Stimulated activated CD4-positive, alpha-beta T cell treated with anti-CD3 and anti-CD28 coated beads, TNF-alpha, amount 100 ng/mL, for 4 hours (primary cell): ENCODE results near the gene NTM.

ENCODE experiments used
- DNase-seq, 3 experiments: peaks; one replicate each; pipeline ENCODE4 v3.0.0-alpha.2; 2020; ENCODE audit warnings: low read depth in 3 of 3

Gene NTM

DNA sequence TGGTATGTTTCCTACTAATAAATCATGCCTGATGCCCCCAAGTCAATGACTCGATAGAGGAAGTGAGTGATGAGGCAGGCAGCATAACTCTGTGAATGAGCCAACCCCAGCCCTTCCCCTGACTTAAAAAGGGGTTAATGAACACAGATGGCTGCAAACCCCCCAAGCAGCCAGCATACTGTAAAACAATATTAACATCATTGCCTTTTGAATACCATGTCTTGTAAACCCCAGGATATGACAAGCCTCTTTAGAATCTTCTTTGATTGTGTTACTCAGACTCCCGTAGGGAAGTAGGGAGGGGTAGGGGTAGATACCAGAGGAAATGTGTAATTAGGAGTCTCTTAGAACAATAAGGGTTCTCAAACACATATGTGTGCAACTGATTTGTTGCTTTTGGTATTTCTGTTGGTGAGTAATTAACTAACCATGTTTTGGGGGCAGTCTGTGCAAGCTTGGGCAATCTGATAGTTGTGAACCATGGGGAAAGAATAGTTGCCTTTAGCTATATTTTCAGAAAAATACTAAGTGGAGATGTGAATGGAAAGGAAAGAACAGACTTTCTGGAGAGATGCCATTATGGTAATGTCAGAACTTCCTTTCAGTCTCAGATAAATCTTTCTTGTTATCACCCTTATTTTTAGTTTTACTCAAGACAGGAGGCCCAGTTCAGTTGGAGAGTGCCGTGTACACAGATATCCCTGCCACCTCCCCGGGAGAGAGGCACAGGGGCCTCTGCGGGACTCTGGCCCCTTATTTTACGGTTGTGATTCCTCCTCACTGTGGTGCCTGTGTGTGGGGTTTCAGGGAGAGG, 701.8 kb downstream of the NTM start:
- no peak for DNase-seq

DNA sequence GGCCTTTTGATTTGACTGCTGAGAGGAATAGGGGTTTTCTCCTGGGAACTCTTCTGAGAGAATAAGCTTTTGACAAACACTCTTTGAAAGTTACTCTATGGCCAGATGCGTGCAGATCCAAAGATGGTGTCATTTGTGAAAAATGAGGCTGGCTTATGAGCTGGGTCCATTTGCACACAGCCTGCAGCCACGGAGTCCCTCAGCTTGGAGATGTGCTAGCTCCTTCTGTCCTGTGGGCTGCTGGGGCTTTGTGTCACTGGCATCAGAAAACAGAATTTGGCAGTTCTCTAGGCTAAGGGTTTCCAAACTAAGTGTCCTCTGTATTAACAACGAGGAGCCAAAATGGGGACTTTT, 702.4 kb downstream of the NTM start:
- no peak for DNase-seq

DNA sequence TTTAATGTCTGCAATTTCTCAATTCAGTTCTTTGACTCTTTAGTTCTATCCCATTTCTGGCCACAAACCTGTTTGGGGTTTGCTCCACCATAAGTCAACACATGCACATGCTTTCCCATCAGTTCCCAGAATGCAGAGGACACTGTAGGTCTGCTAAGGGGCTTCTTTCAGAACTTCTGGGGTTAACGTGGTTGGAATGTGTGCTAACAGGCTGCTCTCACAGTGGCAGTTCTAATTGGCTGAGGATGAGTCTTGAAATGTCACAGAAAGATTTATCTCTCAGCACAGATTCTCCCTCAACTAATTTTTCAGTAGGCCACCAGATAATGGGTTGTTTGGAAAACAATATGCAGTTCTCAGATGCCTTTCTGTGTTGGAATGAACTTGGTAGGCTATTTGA, 703.4 kb downstream of the NTM start:
- DNase-seq: no peak

DNA sequence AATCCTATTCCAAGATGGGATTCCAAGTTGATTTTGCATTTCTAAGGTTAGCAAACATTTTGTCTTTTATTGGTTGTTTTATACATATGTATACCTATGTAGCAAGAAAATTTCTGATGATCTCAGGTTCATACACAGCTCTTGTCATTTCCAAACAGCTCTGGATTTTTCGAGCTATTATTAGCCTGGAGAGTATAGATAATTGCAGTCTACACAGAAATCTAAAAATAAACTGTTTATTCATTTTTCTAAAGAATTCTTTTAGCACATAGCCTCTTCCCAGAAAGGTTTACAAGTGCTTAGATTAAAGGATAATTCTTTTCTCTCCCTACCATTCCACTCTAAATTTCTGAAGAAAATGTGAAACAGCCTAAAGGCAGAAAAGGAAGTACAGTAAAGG, 705.0 kb downstream of the NTM start:
- DNase-seq: no peak

DNA sequence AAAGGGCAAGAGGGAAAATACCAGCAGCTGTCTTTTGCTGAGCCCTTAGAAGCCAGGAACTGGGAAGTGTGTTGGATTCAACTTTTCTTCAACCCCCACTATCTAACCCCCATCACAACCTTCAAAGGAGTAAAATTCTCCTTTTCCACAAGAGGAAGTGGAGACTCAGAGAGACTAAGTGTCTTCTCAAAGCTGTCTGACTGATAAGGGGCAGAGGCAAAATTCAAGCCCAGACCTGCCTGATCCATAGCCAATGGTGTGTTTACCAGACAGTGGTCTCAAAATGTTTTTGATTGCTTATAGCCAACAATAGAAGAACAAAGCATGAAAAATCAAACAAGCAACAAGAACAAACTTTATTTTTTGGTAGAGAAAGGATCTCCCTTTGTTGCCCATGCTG, 707.0 kb downstream of the NTM start:
- no peak for DNase-seq

DNA sequence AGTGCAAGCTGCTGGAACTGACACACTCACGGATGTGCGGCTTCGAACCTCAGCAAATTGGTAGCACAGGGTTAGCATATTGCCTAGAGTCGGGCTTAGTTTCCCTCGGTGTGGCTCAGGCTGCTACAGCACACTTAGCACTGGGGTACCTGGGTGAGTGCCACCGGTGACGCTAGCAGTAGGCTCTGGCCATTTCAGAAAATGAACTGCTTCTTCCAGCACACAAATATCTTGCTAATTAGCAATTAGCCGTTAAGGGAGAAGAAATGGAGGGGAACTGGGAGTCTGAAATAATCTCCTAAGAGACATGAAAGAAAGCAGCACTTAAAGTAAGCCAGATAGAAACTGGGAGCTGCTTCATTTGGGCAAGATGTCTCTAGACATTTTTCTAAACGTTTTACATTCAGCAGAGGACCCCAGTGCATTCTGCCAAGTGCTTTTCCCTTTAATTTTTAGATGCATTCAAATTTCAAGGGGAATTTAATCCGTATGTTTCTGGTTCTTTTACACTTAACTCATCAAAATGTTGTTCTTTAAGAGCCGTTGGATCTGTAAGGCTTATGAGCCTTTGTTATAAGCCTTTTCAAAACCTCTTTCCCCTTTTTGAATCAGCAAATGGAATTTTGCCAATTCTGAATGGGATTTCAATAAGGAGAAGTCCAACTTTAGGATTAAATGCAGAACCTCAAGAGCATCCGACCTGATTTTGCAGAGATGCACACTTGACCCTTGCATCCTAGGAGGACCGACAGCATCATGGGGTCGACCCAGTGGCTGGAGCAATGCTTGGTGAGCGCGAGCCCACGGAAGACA, 708.1 kb downstream of the NTM start:
- DNase-seq: no peak

DNA sequence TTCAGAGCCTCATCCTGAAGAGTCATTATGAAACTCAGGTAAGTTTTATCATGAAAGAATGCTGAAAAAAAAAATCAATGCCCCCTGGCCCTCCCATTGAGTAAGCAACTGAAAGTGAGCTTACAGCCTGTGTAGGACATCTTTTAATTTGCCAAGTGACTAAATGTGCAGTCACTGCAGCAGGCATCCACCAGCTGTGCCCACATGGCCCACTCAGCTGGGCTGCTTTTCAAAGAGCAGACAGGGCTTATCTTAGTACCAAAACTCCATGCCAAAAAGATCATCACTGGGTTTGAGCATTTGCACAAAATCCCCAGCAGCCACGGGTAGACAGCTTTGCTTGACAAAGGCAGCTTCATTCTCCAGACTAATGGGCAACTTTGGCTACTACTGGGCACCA, 709.7 kb downstream of the NTM start:
- DNase-seq: no peak

DNA sequence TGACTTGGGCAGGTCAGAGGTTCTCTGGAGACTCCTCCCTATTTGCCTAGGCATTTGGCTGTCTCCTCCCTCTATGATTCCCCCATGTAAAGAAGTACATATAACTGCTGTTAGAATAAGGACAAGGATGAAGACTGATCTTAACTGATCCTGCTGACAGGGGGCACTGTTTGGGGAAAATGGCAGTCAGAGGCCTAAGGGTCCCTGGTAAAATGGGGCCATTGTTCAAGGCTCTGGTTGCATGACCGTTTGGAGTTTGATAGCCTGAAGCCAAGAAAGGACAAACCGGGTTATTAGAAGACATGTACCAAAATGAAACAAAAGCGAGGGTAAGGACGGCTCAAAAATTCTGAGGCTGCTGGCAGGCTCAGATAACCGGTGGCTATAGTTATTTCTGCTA, 712.2 kb downstream of the NTM start:
- DNase-seq: no peak

DNA sequence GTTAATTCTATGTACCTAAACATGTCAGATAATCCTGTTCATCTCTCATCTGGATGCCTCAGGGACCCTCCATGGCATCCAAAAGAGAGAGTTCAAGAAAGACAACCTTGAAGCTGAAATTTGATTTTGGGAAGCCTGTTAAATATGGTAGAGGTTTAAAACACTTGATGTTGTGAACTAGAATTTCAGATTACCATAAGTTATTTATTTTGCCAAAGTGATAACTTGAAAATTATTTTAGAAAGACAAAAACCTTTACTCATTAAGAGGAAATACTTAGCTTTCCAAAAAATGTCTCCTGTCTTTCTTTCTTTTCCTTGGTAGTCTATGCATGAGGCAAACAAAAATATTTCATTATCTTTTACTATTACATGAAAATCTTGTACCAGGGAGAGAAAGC, 714.0 kb downstream of the NTM start:
- DNase-seq: no peak

DNA sequence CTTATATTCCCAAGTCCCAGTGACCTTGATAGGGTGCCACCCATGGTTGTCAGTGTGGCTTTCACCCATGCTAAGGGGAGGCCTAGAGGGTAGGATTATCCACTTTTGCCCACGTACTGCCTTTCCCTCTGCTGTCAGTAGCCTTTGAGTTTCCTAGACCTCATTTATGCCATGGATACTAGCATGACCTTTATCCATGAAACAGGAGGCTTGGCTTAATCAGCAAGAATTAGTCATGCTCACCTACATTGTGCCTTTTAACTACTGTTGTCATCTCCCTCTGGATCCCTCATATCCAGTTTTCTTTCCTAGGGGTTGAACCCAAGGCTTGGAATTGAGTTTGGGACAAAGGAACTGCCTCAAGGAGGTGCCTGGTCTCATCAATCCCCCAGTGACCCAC, 716.7 kb downstream of the NTM start:
- no peak for DNase-seq

DNA sequence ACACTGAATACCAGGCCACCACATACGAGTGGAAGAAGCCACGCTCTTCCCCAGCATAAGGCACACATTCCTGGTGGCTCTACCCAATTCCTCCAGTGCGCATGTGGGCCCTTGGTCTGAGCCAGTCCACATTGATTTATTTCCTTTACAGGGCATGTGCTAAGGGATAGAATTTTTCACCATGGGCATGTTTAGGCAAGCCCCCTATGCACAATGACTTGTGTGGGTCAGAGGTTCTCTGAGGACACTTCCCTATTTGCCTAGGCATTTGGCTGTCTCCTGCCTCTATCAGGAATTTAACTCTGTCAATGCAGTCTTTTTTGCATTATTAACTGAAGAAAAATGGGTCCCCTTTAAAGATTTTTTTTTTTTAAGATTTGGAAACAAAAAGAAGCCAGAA, 718.1 kb downstream of the NTM start:
- DNase-seq: no peak

DNA sequence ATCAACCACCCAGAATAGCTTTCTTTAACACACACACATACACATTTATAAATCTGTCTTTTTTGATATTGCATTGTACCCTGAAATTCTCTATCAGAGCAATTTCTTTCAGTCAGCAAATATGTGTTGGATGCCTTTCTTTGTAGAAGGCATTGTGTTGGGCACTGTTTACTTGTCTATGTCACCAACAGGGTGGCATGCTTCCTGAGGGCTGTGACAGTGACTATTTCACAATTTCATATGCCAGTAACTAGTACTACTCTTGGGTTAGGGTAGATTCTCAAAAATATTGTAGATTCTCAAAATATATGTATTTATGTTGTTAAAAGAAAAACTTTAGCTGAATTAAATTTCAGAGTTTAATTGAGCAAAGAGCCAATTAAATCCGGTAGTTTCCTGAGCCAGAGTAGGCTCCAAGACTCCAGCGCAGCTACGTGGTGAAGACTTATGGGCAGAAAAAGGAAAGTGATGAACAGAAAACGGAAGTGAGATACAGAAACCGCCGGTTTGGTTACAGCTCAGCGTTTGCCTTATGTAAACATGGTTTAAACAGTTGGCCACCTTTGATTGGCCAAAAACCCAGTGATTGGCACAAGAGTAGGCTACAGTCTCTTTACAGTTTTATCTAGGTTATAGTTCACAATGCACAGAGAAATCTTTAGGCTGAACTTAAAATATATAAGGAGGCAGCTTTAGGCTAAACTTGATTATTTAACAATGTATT, 723.3 kb downstream of the NTM start:
- DNase-seq: no peak

DNA sequence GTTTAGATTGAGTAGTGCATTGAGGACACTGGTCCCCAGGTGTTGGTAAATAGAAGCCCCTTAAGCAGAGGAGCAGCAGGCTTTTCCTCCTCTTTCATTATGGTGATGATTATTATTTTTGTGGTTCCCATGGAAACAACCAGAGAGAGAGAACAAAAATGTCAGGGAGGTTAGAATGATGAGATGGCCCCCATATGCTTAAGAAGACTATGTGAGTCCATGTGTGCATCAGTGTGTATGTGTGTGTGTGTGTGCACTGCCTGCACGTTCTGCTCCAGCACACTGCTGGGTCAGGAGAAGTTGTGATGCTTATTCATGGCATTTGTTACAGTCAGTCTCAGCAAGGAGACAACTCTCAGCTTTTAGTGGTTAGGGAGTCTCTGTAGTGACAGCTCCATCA, 724.2 kb downstream of the NTM start:
- no peak for DNase-seq

DNA sequence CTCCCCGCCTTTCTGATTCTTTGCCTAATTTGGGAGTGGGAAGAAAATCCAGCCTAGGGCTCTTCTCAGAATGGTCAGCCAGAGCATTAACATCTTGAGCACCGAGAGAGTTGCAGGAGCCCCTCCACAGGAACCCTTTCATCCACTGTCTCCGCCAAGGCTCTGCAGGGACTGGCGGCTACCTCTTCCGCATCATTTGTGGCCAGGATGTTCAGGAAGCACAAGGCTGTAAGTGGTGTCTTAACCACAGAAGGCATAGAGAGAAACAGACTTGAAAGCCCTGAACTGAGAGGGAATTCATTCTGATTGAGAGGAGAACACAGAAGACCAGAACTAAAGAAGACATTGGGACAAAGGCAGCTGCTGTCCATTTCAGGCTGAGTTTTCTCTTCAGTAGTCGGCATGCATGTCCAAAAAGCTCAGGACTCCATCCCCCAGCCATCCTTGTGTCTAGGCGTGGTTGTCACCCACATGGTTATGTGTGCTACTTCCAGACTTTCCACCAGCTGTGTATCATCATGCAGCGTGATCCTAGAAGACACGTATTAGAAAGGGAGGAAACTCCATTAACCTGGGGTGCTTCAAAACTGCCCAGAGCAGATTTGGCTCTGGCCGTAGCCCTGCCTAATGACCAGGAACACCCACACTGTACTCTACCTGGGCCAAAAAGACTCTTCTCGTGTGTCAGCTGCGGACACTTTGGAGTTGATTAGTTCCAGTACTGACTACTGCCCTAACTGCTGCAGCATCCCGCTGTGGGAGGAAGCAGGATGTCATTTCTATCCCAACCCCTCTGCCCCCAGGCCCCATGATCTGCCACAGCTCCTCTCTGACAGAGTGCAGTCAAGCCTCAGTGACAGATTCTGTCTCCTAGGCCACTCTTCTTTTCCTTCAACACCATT, 725.1 kb downstream of the NTM start:
- no peak for DNase-seq

DNA sequence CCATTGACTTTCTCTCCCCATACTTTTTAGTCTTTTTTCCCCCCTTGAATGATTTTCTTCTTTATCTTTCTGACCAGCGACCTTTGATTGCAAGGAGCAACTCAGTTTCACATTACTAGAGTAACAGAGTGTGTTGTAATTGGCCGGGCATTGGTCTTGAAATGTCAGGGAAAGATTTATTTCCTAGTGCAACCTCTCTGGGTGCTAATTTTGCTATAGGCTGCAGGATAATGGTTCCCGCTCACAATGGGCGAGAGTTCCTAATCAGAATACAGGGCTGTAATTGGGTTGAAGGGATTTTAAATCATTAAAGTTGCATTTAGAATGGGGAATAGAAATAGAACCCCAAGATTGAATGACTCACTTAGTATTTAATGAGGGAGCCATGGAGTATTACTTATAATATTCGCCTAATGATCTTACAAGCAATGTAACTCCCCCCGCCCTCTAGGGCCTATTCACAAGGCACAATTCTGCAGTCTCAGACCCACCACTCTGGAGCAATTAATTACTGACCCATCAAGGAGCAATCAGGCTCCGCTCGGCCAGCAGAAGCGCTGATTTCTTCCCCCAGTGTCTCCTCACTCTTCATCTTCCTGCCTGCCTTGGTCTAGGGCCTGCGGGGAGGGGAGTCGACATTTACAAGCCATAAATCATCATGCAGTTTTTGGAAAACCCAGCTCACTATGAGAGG, 725.9 kb downstream of the NTM start:
- DNase-seq: no peak

DNA sequence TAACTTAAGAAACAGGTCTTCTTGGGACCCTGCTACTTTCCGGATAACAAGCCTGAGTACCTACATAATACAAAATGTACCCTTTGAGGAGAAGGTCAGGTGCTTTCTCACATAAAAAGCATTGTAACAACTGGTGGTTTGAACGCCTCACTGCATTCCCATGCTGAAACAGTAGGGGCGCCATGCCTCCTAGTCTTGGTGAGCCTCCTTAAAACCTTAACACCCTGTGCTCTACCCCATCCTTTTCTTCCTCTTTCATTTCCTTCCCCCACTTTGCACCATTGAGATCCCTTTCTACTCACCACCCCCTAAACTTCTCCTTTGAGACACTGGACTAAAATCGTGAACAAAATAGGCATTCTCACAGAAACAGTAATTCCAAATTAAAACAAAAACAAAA, 729.3 kb downstream of the NTM start:
- no peak for DNase-seq

DNA sequence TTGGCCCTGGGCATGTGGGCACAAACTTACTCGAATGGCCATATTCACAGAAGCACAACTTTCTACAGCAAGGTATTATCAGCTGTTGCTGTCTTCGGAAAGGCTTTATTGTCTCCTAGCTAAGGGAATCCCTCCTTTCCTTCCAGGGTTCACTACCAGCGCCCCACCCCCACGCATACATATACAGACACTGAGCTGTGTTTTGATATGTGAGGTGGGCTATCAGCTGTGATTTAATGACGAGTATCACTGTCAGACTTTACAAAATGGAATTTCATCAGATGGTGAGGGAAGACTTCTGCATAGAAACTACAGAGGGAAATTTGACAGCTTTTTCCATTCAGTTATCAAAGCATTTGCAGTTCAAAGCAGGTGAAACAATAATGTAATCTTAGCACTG, 730.2 kb downstream of the NTM start:
- no peak for DNase-seq

DNA sequence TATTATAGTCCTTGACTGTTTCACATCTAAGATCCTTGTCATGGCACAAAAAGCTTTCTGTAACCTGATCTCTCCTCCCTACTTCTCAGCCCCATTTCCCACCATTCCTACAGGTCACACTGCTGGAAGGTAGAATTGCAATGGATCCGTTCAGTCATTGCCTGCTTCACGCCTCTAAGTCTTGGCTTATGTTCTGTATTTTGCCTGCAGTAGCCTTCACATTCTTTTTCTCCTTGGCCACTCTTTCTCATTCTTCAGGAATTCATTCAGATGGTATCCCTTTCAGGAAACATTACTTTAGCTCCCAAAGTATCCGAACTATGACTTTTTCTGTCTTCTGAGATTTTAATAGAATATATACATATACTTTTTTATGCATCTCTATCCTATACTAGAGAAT, 731.5 kb downstream of the NTM start:
- no peak for DNase-seq

DNA sequence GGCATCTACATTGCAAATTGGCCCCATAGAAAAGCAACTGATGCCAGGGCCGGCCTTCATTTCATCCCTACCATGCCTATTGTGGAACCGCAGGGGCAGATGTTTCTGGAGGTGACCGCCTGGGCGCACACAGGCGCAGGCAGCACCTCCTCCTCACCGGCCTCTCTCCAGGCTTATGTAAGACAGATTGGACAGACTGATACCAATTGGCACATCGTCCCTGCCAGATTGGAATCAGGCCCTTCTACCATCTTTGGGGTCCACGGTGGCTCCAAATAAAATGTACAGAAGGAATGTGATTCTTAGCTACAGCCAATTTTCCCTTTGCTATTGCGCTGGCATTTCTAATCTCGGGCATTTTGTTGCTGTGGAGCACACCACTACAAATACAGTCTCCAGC, 732.6 kb downstream of the NTM start:
- DNase-seq: no peak

DNA sequence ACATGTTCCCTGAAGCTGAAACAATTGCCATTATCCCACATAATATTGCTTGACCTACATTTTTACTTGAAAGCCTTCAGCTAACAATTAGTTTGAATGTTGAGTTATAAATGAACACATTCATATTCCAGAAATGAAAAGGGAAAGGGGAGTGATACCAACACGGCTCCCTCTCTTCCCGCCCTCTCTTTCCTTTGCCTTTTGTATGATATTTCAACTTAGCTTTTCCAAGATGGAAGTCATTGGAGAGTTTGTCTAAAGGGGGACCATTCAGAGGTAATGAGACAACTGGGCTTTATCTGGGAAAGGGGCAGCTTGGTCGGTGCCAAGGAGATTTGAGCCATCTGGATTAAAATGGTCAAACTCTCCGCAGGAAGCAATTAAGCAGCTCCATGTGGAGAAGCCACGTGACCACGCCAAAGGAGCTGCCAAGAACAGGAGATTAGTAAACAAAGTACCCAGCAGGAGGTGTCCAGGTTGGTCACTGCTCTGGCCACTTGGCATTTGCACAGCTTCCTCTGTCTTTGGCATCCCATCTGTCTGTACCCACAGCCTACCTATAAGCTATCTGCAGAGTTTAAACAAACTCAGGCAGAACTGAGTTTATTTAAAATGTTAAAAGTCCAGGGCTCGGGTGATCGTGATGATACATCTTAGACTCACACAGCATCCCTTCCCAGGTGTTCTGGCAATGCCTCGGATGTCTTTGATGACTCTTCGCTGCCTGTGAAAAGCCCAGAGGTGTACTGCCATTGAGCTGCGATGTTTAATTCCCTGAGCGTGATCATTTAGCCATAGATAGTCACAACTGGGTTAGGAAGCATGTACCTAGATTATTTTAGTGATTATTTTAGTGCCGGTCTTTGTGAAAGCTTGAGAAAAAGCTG, 735.9 kb downstream of the NTM start:
- no peak for DNase-seq
